ENCODE results near the gene ADK.
"Not testable (repeated sequence)": the region's sequence is repeated elsewhere in the genome, so short reads cannot be mapped to it uniquely, and the experiment has no call there.

ADK gene

GRCh38 chr10:74243067-74243466 lies 92.0 kb downstream of the ADK start:
- DNase-seq (ENCODE audit: low read depth) = no peak

DNA sequence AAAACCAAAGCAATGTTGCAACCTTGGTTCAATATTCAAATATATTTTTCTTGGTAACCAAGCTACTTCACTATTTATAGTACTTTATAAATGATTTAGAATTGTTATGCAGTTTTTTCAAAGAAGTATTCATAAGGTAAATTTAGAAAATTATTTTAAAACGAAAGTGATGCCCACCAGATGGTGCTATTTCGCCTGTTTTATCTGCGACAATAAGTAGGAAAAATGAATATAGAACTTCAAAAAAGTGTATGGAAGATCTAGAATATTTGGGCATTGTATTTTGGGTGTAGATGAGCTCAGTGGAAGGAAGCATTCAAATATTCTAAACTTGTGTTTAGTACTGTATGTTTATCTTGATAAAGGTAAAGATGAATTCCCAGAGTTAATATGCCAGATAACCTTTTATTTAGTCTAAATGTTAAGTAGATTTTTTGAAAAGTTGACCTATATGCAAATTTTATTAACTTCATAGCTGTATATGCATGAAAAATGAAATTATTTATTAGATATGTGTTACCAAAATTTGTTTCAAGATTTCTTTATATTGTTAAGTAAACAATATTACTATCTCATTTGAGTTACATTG lies 93.2 kb downstream of the ADK start:
- no peak for DNase-seq (ENCODE audit: low read depth)

- no peak for DNase-seq (ENCODE audit: low read depth)
Observed at GRCh38 chr10:74244807-74245206, 93.8 kb downstream of the ADK start.

GRCh38 chr10:74246495-74246894 lies 95.5 kb downstream of the ADK start:
- no peak for DNase-seq (ENCODE audit: low read depth)

DNA sequence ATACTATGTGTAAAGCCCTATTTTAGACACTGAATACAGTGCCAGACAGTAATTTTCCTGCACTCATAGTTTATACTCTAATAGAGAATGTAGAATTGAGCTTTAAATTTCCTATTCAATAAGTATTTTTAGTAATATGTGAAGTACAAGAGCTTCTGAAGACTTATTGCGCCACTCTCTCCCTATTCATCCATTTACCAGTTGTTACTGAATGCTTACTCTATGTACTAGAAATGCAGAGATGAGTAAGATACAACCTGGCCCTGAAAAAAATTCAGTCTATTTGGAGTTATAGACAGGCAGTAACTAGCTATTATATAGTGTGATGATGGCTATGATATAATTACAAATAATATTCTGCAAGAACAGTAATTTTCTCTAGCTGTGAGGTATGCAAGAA lies 98.8 kb downstream of the ADK start:
- no peak for DNase-seq (ENCODE audit: low read depth)

DNA sequence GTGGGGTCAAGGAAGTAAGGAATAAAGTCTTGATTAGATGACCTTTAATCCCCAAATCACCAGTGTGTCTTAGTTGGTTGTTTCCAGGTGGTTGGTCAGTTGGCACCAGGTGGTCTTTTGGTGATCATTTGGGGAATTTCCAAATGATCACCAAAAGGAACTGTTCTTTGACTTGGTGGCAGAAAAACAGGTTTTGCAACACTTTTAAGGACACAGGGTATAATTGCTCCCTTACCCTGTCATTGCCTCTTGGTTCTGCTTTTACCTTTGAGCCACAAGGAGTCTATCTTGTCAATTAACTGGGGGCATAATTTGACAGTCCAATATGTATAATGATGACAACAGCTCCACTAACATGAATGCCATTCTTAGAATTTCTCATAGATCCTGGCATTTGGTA lies 104.2 kb downstream of the ADK start:
- DNase-seq (ENCODE audit: low read depth) = no peak

- no peak for DNase-seq (ENCODE audit: low read depth)
Observed at GRCh38 chr10:74255888-74256357, 104.9 kb downstream of the ADK start.

DNA sequence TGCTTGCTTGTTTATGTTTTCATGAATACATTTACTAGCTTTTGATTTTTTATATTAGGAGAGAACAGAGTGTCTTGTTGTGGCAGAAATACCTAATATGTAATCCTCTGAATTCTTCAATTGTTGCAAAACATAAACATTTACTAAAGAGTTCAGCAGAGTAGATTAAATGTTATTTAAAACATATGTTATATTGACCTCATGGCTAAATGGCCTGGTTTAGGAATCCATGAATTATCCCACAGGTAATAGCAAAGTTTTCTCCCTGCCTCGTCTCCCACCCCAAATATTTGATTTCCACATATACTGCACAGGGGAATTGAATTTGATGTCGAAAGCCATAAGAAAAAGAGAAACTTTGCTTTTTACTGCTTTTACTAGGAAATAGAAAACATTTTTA lies 111.8 kb downstream of the ADK start:
- DNase-seq (ENCODE audit: low read depth) = no peak

- no peak for DNase-seq (ENCODE audit: low read depth)
Observed at GRCh38 chr10:74263996-74264395, 113.0 kb downstream of the ADK start.

GRCh38 chr10:74272288-74272687 lies 121.3 kb downstream of the ADK start:
- DNase-seq (ENCODE audit: low read depth) = no peak

DNA sequence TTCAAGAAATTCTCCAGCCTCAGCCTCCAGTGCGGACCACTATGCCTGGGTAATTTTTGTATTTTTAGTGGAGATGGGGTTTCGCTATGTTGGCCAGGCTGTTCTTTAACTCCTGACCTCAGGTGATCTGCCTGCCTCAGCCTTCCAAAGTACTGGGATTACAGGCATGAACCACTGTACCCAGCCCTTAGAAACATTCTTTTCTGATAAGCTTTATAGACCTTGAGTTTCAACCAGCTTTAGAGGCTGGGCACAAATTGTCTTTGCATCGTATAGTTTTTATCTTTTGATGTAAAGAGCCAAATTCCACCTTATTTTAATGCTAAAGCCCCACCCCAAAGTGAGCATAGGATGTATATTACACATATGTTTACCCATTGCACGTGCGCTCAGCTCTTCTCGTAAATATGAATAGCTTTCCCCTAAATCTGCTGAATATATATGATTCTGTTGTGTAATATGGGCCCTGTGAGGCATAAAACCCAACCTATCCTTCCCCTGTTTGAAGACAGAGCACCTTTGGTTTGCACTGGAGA lies 124.8 kb downstream of the ADK start:
- DNase-seq (ENCODE audit: low read depth) = no peak

DNA sequence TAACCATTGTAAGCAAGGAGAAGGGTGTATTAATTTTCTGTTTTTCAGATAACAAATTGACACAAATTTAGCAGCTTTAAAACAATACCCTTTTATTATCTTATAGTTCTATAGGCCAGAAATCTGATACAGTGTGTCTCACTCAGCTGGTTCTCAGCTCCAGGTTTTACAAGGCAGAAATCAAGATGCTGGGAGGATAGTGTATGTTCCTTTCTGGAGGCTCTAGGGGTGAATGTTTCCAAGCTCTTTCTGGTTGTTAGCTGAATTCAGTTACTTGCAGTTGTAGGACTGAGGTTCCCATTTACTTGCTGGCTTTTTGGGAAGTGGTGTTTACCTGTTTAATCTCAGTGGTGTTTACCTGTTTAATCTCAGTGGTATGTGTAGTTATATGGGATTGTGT lies 125.4 kb downstream of the ADK start:
- DNase-seq (ENCODE audit: low read depth) = no peak

GRCh38 chr10:74282151-74282847 lies 131.3 kb downstream of the ADK start:
- no peak for DNase-seq (ENCODE audit: low read depth)

DNA sequence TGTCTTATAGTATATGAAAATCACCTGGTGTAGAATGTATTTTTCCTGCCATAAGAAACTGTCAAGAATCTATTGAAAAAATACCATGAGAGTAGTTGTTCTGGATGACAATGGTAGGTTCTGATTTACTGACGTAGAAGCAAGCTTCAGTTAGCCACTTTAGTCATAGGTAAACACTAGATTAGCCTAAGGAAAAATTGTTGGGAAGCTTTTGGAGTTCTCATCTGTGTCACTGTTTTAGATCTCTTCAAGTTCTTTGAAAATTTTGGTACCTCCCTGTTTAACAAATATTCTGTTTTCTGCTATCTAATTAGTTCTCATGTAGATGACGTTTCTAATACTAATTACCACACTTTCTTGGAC lies 131.8 kb downstream of the ADK start:
- DNase-seq (ENCODE audit: low read depth) = no peak

- no peak for DNase-seq (ENCODE audit: low read depth)
Observed at GRCh38 chr10:74289188-74289587, 138.2 kb downstream of the ADK start.

DNA sequence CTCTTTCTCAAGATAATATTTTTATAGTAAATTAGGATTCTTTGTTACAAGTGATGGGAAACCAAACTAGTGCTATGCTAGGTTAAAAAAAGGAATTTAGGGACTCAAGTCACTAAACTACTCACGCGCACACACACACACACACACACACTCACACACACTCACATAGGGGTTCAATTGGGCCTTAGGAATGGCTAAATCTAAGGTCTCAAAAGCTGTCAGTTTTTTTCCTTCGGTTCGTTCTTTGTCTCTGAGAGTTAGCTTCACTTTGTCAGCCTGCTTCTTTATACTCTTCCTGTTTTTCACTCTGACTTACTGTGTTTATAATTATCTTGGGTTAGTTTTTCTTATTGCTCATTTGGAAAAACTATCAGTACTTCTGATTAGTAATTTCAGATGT lies 138.9 kb downstream of the ADK start:
- no peak for DNase-seq (ENCODE audit: low read depth)

GRCh38 chr10:74290708-74291107 lies 139.7 kb downstream of the ADK start:
- no peak for DNase-seq (ENCODE audit: low read depth)

DNA sequence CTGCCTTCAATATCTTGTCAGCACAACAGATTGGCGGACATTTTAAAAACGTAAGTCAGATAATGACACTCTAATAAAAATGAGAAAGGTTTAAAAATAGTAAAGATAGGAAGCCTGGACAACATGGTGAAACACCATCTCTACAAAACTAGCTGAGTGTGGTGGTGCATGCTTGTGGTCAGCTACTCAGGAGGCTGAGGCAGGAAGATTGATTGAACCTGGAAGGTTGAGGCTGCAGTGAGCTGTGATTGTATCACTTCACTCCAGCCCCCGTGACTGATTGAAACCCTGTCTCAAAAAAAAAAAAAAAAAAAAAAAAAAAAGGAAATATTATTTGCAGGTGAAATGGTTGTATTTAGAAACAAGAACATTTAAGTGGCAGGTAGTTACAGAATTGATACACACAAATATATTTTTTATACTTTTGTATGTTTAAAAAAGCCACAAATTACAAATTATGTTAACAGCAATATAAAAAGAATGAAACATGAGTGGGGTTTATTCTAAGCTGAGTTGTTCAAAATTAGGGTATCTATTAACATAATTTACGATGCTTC lies 141.9 kb downstream of the ADK start:
- DNase-seq (ENCODE audit: low read depth) = no peak

GRCh38 chr10:74293686-74294371 lies 142.8 kb downstream of the ADK start:
- no peak for DNase-seq (ENCODE audit: low read depth)

GRCh38 chr10:74297389-74298080 lies 146.5 kb downstream of the ADK start:
- no peak for DNase-seq (ENCODE audit: low read depth)

GRCh38 chr10:74300074-74300621 lies 149.1 kb downstream of the ADK start:
- DNase-seq (ENCODE audit: low read depth) = not testable (repeated sequence)

GRCh38 chr10:74300666-74301065 lies 149.6 kb downstream of the ADK start:
- DNase-seq (ENCODE audit: low read depth) = no peak
